ENCODE results near the gene PRF1. TPM values are rescaled to one million over a fixed set of nuclear protein-coding genes. Genes with fewer than 3 reads are reported as not detected.

PRF1 gene
- total RNA-seq, 4 donors from 2014 or later = 1.4 to 3.5 (median 2.9) TPM

- H3K4me1 ChIP-seq = peaks cover 4 to 11% of the 10 kb centered on the region in 2 donors
- H3K36me3 ChIP-seq = no peaks in the 10 kb centered on the region
- intact Hi-C loops (cut with DNase I) = loop anchor here (5.0 kb wide), 2 partner anchors 200 to 320 kb away; no protein-coding TSS in a partner anchor
- no peaks in the 10 kb centered on the region for H3K9me3 ChIP-seq
- WGBS, 2 donors = 80 to 90% methylated on average over 11 to 15 of the region's 15 CpGs
- TF ChIP-seq, protein P1, sequence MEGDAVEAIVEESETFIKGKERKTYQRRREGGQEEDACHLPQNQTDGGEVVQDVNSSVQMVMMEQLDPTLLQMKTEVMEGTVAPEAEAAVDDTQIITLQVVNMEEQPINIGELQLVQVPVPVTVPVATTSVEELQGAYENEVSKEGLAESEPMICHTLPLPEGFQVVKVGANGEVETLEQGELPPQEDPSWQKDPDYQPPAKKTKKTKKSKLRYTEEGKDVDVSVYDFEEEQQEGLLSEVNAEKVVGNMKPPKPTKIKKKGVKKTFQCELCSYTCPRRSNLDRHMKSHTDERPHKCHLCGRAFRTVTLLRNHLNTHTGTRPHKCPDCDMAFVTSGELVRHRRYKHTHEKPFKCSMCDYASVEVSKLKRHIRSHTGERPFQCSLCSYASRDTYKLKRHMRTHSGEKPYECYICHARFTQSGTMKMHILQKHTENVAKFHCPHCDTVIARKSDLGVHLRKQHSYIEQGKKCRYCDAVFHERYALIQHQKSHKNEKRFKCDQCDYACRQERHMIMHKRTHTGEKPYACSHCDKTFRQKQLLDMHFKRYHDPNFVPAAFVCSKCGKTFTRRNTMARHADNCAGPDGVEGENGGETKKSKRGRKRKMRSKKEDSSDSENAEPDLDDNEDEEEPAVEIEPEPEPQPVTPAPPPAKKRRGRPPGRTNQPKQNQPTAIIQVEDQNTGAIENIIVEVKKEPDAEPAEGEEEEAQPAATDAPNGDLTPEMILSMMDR (IDR thresholded peaks at IDR 0.05) = no peak
- TF ChIP-seq POLR2A (IDR thresholded peaks at IDR 0.05) = no peak
- H3K27me3 ChIP-seq = no peaks in the 10 kb centered on the region
- DNase-seq = no peak
- H3K4me3 ChIP-seq (replicated peaks in 1 of 3) = no peak overlapping the region
- no peak overlapping the region for H3K27ac ChIP-seq
Observed at GRCh38 chr10:70562036-70562755, 40.3 kb downstream of the PRF1 start.

DNA sequence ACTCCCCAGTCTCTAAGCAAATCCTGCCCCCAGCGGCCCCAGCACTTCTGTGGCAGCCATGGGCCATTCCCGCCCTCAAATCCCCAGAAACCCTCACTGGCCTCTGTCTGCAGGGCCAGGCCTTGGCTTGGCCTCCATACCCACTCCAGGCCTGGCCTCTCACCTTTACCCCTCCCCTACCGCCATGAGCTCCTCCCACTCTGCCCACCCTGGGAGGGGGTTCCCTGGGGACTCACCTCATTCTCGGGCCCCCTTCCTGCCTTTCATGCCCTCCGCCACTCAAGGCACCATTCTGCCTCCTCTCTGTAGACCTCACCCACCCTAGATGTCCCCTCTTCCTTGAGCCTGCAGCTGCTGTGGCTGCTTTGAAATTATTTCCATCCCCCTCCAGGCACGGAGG lies 41.0 kb downstream of the PRF1 start:
- H3K4me1 ChIP-seq = peaks cover 4 to 11% of the 10 kb centered on the region in 2 donors
- no peak for TF ChIP-seq POLR2A (IDR thresholded peaks at IDR 0.05)
- TF ChIP-seq, protein P1 (IDR thresholded peaks at IDR 0.05) = no peak
- no peak for DNase-seq
- H3K4me3 ChIP-seq (replicated peaks in 1 of 3) = no peak overlapping the region
- intact Hi-C loops (cut with DNase I) = loop anchor here (5.0 kb wide), 2 partner anchors 201 to 321 kb away; no protein-coding TSS in a partner anchor
- no peak overlapping the region for H3K27ac ChIP-seq
- no peaks in the 10 kb centered on the region for H3K27me3 ChIP-seq
- 86 to 87% methylated on average over 6 of the region's 6 CpGs for WGBS, 2 donors
- H3K9me3 ChIP-seq = no peaks in the 10 kb centered on the region
- no peaks in the 10 kb centered on the region for H3K36me3 ChIP-seq

DNA sequence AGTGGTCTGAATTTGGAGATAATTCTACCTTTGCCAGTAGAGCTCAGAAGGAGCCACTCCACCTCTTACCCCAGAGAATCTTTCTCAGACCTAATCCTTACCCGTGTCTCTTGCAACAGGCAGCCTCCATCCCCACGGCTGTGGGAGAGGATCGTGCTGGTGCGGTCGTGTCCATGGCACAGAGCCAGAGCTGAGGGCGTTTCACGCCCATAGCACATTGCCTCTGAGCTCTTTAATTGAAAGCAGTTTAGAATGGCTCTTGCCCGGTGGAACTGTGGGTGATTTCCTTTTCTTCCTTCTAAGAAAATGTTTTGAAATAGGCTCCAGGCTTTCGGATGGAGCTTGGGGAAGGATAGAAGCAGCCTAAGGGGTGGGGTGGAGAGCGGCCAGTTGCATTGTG lies 41.5 kb downstream of the PRF1 start:
- Histone ChIP-seq H3K27ac (no peak overlapping the region), H3K4me3 (replicated peaks in 1 of 3) (no peak overlapping the region), H3K27me3 (no peaks in the 10 kb centered on the region), H3K4me1 (peaks cover 4 to 11% of the 10 kb centered on the region in 2 donors), H3K9me3 (no peaks in the 10 kb centered on the region), H3K36me3 (no peaks in the 10 kb centered on the region)
- intact Hi-C loops (cut with DNase I) = loop anchor here (5.0 kb wide), 2 partner anchors 201 to 321 kb away; no protein-coding TSS in a partner anchor
- WGBS, 2 donors = 69 to 76% methylated on average over 10 of the region's 10 CpGs
- DNase-seq = no peak
- no peak for TF ChIP-seq POLR2A (IDR thresholded peaks at IDR 0.05)
- TF ChIP-seq, protein P1 (IDR thresholded peaks at IDR 0.05) = no peak

DNA sequence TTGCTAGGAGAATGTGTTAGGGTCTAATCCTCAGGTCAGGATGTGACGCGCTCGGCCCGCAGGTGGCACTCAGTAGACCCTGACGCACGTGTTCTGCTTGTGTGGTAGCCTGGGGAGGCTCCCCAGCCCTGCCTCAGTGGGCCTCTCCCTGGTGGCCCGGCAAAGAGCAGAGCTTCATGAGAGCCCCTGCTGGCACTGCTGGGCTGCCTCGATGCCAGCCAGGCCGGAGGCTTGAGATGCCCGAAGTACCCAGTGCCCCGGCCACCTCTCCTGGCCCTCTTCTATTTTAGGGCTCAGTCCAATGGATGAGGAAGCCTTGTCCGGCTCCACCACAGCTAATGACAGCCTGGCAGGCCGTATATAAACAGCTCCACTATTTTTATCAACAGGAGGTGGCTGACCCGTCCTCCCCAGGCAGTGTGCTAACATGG lies 42.0 kb downstream of the PRF1 start:
- TF ChIP-seq POLR2A (IDR thresholded peaks at IDR 0.05) = no peak
- TF ChIP-seq, protein P1 (IDR thresholded peaks at IDR 0.05) = no peak
- Histone ChIP-seq H3K4me1 (peaks cover 4 to 11% of the 10 kb centered on the region in 2 donors), H3K27ac (no peak overlapping the region), H3K9me3 (no peaks in the 10 kb centered on the region), H3K4me3 (replicated peaks in 1 of 3) (no peak overlapping the region), H3K27me3 (no peaks in the 10 kb centered on the region), H3K36me3 (no peaks in the 10 kb centered on the region)
- 90 to 93% methylated on average over 9 of the region's 14 CpGs for WGBS, 2 donors
- intact Hi-C loops (cut with DNase I) = loop anchor here (5.0 kb wide), 2 partner anchors 202 to 322 kb away; no protein-coding TSS in a partner anchor
- no peak for DNase-seq

GRCh38 chr10:70559861-70560260 lies 42.7 kb downstream of the PRF1 start:
- intact Hi-C loops (cut with DNase I) = loop anchor here (5.0 kb wide), 2 partner anchors 202 to 322 kb away; no protein-coding TSS in a partner anchor
- DNase-seq = no peak
- WGBS, 2 donors = 82 to 88% methylated on average over 5 of the region's 5 CpGs
- TF ChIP-seq POLR2A (IDR thresholded peaks at IDR 0.05) = no peak
- TF ChIP-seq, protein P1 (IDR thresholded peaks at IDR 0.05) = no peak
- H3K4me1 ChIP-seq = peaks cover 4 to 11% of the 10 kb centered on the region in 2 donors
- H3K9me3 ChIP-seq = no peaks in the 10 kb centered on the region
- no peak overlapping the region for H3K4me3 ChIP-seq (replicated peaks in 1 of 3)
- no peak overlapping the region for H3K27ac ChIP-seq
- no peaks in the 10 kb centered on the region for H3K36me3 ChIP-seq
- no peaks in the 10 kb centered on the region for H3K27me3 ChIP-seq

All from thyroid gland (tissue), 4 donors.